NCI-H2196 treated with DMSO at 0.1 percent for 48 hours (cell line): ENCODE measurements around the gene ELP4.
"Not testable (repeated sequence)": the region's sequence is repeated elsewhere in the genome, so short reads cannot be mapped to it uniquely, and the experiment has no call there.

Source experiments
- DNase-seq: peaks from one replicate; lab custom pipeline; 2025; ENCODE audit not compliant: unreplicated experiment; lab: John Stamatoyannopoulos, UW

ELP4 gene

GRCh38 chr11:31643857-31644256 lies 134.3 kb downstream of the ELP4 start:
- peak; percentile 7 for DNase-seq

- no peak for DNase-seq
Observed at GRCh38 chr11:31645747-31646146, 136.2 kb downstream of the ELP4 start.

GRCh38 chr11:31646216-31646615 lies 136.6 kb downstream of the ELP4 start:
- DNase-seq, result no peak

GRCh38 chr11:31649129-31649966 lies 139.8 kb downstream of the ELP4 start:
- no peak for DNase-seq

- DNase-seq, result no peak
Observed at GRCh38 chr11:31651208-31651607, 141.6 kb downstream of the ELP4 start.

GRCh38 chr11:31651822-31652221 lies 142.3 kb downstream of the ELP4 start:
- no peak for DNase-seq

GRCh38 chr11:31652528-31652927 lies 143.0 kb downstream of the ELP4 start:
- DNase-seq, result no peak

- DNase-seq, result no peak
Observed at GRCh38 chr11:31655483-31655882, 145.9 kb downstream of the ELP4 start.

- no peak for DNase-seq
Observed at GRCh38 chr11:31656051-31656450, 146.5 kb downstream of the ELP4 start.

- DNase-seq, result no peak
Observed at GRCh38 chr11:31657091-31657490, 147.5 kb downstream of the ELP4 start.

- no peak for DNase-seq
Observed at GRCh38 chr11:31664129-31664528, 154.6 kb downstream of the ELP4 start.

GRCh38 chr11:31664954-31665353 lies 155.4 kb downstream of the ELP4 start:
- no peak for DNase-seq

- no peak for DNase-seq
Observed at GRCh38 chr11:31671681-31672080, 162.1 kb downstream of the ELP4 start.

GRCh38 chr11:31673108-31673507 lies 163.5 kb downstream of the ELP4 start:
- DNase-seq, result not testable (repeated sequence)

- no peak for DNase-seq
Observed at GRCh38 chr11:31676280-31676982, 166.9 kb downstream of the ELP4 start.

- DNase-seq, result no peak
Observed at GRCh38 chr11:31680770-31681169, 171.2 kb downstream of the ELP4 start.

GRCh38 chr11:31687256-31687655 lies 177.7 kb downstream of the ELP4 start:
- DNase-seq, result no peak

GRCh38 chr11:31687861-31688260 lies 178.3 kb downstream of the ELP4 start:
- DNase-seq, result no peak

- no peak for DNase-seq
Observed at GRCh38 chr11:31689559-31689958, 180.0 kb downstream of the ELP4 start.

GRCh38 chr11:31690041-31690440 lies 180.5 kb downstream of the ELP4 start:
- DNase-seq, result no peak

GRCh38 chr11:31690516-31690915 lies 180.9 kb downstream of the ELP4 start:
- no peak for DNase-seq

- no peak for DNase-seq
Observed at GRCh38 chr11:31692466-31692865, 182.9 kb downstream of the ELP4 start.
